ENCODE results near the gene CUBN.

DNA sequence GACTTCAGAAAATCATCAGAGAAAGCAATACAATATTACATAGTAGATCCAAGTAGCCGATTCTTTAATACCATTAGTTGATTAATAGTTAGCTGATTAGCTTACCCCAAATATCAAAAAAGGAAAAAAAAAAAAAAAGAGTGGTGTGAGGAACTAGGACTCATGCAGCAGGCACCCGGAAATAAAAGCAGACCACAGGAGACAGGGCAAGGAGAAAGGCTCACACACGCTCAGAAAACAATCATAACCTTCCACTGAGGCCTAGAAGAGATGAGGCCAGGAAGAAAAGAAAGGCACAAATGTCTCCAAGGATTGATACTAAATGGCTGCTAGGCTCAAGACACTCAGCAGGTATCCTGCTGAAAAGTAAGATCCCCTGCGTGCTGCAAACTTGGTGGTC lies 45.9 kb upstream of the CUBN start:
- TF ChIP-seq, protein P1, sequence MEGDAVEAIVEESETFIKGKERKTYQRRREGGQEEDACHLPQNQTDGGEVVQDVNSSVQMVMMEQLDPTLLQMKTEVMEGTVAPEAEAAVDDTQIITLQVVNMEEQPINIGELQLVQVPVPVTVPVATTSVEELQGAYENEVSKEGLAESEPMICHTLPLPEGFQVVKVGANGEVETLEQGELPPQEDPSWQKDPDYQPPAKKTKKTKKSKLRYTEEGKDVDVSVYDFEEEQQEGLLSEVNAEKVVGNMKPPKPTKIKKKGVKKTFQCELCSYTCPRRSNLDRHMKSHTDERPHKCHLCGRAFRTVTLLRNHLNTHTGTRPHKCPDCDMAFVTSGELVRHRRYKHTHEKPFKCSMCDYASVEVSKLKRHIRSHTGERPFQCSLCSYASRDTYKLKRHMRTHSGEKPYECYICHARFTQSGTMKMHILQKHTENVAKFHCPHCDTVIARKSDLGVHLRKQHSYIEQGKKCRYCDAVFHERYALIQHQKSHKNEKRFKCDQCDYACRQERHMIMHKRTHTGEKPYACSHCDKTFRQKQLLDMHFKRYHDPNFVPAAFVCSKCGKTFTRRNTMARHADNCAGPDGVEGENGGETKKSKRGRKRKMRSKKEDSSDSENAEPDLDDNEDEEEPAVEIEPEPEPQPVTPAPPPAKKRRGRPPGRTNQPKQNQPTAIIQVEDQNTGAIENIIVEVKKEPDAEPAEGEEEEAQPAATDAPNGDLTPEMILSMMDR (IDR thresholded peaks at IDR 0.05): no peak
- no peak for TF ChIP-seq POLR2A (IDR thresholded peaks at IDR 0.05)
